ENCODE data around the gene DDX54.
"Not testable (repeated sequence)": the region's sequence is repeated elsewhere in the genome, so short reads cannot be mapped to it uniquely, and the experiment has no call there.

The DDX54 gene

DNA sequence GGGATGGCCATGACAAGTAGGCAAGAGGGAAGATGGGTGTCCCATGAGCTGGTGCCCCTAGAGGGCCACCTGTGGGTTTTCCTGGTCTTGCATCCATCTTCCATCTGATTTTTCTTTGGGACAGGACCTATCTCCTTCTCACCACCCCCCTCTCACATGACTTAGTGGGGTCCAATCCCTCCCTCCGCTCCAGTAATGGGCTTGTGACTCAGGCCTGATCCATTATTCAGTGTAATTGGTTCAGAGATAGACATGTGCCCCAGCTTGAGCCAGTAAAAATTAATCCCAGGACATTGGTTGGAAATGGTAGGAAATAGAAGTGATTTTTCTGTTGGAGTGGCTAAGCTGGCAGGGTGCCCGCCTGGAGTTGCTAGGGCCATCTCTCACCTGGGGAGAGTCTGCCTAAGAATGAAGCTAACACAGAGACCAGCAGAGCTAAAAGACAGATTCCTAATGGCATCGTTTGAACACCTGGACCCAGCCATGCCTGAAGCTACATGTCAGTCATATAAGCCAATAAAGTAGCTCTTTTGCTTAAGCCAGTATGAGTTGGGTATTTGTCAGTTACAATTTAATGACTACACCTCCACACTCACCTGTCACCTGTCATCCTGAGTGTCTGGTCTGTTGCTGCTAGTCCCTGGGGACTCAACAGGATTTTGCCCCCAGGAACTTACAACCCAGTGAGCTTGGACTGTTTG is 64.5 kb downstream of the DDX54 start:
- DNase-seq (ENCODE audit: low read depth in 2 of 2): no peak

DNA sequence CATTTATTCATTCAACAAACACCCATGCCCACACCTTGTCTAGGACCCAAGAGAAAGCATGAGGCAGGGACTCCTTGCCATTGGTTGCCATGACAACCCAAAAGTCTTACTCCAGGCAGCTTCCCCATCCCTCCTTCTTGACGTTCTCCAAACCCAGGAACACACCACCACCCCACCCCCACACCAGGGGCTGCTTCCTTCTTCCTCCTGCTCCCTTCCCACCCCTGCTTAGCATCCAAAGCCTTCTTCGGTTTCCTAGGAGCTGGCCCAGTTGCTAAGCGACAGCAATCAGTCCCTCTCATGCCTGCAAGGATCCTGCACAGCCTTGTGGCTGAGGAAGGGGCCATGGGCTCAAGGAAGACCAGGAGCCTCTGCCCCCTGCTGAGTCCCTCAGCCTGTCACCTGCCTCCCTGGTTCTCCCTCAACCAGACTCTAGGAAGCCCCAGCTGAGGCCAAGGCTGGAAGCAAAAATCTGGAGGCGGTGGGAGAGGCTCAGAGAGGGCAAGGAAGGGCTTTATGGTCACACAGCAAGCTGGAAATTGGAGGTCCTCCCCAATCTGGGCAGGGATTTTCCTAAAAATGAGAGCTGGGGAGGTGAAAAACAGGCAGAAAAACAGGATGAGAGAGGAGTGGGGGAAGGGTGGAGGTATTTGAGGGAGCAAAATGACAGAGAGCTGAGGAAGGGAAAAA is 65.2 kb downstream of the DDX54 start:
- no peak for DNase-seq (ENCODE audit: low read depth in 2 of 2)

DNA sequence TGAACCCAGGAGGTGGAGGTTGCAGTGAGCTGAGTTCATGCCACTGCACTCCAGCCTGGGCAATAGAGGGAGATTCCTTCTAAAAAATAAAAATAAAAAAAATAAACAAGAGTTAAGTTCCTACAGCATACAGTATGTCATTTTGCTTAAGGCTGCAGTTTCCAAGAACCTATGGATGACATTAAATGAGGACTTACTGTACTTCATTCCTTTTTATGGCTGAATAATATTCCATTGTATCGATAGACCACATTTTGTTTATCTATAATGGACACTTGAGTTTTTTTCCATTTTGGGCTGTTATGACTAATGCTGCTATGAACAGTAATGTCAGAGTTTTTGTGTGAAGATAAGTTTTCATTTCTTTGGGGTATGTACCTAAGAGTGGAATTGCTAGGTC is 67.1 kb downstream of the DDX54 start:
- DNase-seq (ENCODE audit: low read depth in 2 of 2): no peak

DNA sequence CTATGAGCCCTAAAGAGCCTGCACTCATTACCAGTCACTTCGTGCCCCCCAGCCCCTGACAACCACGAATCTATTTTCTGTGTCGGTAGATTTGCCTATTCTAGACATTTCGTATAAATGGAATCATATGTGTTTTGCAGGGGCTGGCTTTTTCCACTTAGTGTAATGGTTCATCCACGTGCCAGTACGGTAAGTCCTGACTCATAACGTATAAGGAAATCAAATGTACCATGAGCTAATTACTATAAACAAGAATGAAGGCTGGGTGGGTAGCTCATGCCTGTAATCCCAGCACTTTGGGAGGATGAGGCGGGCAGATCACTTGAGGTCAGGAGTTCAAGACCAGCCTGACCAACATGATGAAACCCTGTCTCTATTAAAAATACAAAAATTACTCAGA is 67.6 kb downstream of the DDX54 start:
- not testable (repeated sequence) for DNase-seq (ENCODE audit: low read depth in 2 of 2)

DNA sequence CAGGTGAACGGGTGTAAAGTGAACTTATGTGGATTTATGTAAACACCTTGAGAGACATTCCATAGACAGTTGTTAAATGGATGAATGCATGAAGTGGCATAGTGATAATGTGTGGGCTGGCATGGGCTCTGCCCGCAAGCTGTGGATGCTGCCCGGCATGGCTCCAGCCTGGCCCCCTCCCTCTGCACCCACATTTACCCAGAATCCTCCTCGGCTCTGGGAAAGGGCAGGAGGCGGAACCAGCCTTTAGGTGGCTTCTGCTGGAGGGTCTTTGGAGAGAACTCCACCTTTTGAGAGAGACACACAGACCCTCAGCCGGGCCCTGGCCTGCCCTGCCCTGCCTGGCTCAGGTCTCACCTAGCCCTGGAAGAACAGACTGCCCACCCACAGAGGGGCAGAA is 68.4 kb downstream of the DDX54 start:
- no peak for DNase-seq (ENCODE audit: low read depth in 2 of 2)

DNA sequence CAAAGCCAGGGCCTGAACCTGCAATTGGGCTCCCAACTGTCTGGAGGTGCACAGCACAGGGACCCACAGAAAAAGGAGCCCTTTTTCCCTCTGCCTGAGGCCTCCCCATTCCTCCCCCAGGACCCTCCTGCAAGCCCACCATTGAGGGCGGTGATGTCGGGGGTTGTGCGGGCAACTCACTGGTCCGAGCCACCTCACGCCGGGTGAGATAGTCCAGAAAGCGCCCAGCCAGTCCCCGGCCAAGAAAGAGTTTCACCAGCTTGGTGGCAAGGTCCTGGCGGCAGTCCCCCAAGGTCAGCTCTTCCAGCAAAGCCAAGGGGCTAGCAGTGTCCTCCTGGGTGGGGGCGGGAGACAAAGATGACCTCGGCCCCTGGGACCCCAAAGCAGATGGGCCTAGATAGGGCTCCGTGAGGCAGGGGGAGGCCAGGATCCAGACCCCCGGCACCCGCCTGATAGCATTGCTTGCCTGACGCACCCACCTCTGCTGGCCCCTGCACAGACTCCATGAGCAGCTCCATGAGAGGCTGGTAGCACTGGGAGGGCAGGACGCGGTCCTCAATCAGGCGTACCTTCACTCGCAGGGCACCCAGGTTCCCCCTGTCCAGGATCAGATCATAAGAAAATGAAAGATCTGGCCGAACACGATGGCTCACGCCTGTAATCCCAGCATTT is 69.7 kb downstream of the DDX54 start:
- DNase-seq (ENCODE audit: low read depth in 2 of 2): no peak

DNA sequence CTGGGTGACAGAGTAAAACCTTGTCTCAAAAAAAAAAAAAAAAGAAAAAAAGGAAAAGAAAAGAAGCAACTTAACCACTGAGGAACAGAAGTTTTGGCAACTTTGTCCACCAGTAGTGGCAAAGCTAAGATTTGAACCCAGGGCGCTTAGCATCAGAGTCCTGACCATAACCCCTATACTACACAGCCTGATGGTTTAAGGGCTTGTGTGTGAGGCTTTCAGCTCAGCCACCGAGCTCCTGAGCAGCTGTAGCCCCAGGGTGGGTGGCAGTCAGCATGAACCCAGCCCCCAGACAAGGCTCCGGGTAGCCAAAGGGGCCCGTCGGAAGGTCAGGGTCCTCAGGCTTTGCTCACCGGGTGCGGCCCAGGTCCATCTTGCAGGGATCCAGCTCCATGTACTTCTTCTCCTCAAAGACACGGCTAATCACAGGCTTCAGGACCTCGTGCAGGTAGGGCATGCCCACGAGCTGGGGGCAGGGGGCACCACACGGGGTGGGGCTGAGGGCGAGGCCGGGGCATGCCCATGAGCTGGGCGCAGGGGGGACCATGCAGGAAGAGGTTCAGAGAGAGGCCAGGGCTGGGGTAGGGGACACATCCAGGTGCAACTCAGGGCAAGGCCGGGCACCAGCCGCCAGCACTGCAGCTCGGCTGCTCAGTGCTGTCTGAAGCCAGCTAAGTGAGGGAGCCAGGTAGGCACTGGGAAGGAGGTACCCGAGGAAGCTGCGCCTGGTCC is 70.7 kb downstream of the DDX54 start:
- no peak for DNase-seq (ENCODE audit: low read depth in 2 of 2)

DNA sequence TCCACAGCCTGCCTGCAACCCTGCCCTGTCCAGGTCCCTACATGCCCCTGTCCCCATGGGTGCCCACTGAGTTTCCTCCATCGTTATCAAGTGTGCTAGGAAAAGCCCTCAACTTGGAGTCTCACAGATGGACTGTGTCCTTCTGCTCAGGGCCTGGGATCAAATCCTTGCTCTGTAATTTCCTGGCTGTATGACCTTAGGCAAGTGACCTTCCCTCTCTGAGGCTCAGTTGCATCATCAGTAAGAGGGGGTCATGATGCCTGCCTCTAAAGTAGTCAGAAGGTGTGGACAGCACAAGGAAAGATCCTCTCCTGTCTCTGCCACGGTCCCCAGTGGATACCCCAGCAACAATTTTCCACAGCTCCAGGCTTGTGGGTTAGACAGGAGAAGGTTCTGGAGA is 71.9 kb downstream of the DDX54 start:
- no peak for DNase-seq (ENCODE audit: low read depth in 2 of 2)

DNA sequence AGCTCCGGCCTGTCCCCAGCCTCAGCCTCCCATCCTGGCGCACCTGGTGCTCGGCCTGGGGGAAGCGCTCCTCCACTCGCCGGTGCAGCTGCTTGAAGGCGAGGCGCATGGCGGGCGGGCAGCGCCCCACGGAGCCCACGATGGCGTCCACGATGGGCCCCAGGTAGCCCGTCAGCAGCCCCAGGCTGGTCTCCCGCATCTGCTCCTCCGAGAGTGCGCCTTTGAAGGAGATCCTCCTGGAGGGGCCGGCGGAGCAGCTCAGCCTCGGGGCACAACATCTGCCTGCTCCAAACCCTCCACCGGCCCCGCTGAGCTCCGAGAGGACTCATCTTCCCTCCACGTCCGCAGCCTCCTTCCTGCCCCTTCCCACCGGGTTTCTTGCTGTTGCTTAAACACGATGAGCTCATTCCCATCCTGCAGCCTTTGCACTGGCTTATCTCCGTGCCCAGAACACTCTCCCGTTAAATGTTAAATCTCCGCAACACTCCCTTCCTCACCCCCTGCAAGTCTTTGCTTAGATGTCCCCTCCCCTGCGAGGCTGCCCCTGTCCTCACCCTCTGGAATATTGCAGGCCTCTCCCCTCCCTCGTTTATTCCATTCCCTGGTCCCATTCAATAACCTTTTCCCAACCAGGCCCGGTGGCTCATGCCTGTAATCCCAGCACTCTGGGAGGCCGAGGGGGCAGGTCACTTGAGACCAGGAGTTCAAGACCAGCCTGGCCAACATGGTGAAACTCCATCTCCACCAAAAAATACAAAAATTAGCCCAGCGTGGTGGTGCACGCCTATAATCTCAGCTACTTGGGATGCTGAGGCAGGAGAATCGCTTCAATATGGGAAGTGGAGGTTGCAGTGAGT is 73.0 kb downstream of the DDX54 start:
- no peak for DNase-seq (ENCODE audit: low read depth in 2 of 2)

DNA sequence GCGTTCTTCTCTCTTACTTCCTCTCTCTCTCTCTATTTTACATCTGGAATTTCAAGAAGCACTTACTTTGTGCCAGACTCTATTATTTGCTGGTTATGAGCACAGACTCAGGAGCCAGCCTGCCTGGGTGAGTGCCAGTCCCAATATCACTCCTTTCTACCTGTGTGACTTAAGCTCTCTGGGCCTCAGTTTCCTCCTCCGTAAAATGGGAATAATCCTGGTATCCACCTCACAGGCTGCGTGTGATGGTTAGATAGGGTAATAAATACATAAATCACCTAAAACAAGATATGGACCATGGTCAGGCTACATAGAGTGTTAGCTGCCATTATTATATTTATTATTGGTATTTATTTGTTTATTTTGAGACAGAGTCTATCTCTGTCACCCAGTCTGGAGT is 74.0 kb downstream of the DDX54 start:
- DNase-seq (ENCODE audit: low read depth in 2 of 2): no peak

DNA sequence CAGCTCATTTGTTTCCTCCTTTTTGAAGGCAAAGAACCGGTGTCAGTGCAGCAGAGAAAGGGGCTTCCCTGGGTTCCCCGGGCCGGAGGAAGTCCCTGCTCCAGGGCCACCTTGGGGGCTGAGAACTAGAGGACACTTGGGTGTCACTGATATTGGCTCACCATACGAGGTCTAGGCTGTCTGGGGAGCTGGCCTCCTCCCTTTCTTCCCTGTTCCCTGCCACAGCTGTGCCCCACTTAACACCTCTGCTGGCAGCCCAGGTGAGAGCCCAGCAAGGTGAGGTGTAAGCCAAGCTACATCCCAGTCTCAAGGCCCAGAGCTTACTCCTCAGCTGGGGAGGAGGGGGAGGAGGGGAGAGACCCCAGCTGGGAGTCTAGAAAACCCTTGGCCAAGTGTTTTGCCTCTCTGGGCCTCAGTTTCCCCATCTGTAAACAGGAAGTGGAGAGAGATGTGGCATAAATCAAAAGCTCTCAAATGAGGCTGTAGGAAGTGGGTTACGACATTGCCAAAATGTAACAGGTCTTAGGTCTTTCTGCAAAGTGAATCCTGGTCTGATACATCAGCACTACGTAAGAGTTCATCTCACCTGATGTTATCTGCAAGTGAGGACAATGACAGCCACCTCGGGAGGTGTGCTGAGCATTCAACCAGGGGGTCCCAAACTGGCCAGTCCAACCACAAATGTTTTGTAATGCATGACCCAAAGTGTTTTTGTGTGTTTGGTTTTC is 75.2 kb downstream of the DDX54 start:
- no peak for DNase-seq (ENCODE audit: low read depth in 2 of 2)

DNA sequence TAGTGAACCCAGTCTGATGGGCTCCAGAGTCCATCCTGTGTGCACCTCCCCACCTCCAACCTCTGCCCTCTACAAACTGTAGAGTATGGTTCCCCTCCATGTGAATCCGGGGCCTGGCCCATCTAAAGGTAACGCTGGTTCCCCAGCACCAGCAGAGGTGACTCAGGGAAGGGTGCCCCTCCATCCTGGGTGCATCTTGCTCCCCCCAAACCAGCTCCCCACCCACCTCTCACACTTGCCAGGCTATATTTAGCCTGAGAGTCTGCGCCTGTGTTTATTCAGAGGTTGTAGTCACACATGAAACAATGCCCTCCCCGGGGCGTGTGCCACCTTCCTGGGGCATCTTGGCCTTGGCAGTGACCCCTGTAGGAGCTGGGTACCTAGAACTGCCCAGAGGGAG is 75.9 kb downstream of the DDX54 start:
- DNase-seq (ENCODE audit: low read depth in 2 of 2): no peak

DNA sequence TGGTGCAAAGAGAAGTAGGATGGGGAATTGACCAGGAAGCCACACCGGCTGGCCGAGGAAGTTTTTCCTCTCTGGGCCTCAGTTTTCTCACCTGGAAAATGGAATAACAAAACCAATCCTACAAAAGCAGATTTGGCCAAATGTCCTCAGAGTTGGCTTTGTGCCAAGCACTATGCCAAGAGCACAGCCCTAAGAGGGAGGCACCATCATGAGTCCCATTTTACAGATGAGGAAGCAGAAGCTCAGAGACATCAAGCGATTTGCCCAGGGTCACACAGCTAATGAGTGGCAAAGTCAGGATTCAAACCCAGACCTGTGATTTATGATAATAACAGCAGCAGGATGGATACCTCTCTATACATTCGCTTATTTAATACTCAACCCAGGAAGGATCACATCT is 77.0 kb downstream of the DDX54 start:
- DNase-seq (ENCODE audit: low read depth in 2 of 2): no peak
